ENCODE data around the gene BMPER. TPM values are rescaled to one million over a fixed set of nuclear protein-coding genes. Genes with fewer than 3 reads are reported as not detected.

BMPER gene
- total and polyA plus RNA-seq, 2 of the 8 experiments (the other 6 are each of a cell fraction or from before 2014, with no cell fraction given) = 0.33 to 0.69 TPM

GRCh38 chr7:34062341-34062740, 157.0 kb downstream of the BMPER start:
- H2BK20ac ChIP-seq (ENCODE audit: low read length) = no peak overlapping the region
- no peak overlapping the region for H3K56ac ChIP-seq (replicated peaks; ENCODE audit: insufficient read length, low read depth, low read length)
- H3K4me1 ChIP-seq (replicated peaks in 1 of 4; ENCODE audit: control insufficient read depth in 3 of 4, insufficient read depth in 4 of 4, low read length in 3 of 4) = peaks cover 8 to 31% (median 19%) of the 10 kb centered on the region in 4 experiments
- DNase-seq (ENCODE audit: low read depth in 1 of 2, low spot score in 2 of 2) = no peak
- TF ChIP-seq USF2 (IDR thresholded peaks at IDR 0.05; ENCODE audit: low read length) = no peak
- TF ChIP-seq SIX5 (IDR thresholded peaks at IDR 0.05; ENCODE audit: low read depth, low read length) = no peak
- TF ChIP-seq TCF12 (IDR thresholded peaks at IDR 0.05; ENCODE audit: low read depth, low read length) = no peak
- no peak for TF ChIP-seq POU5F1 (IDR thresholded peaks at IDR 0.05; ENCODE audit: low read depth, low read length)
- no peak for FAIRE-seq
- no peaks in the 10 kb centered on the region for H3K79me2 ChIP-seq (ENCODE audit: control insufficient read depth in 1 of 2, insufficient read depth in 2 of 2, low read length in 2 of 2)
- no peak overlapping the region for H2AFZ ChIP-seq (ENCODE audit: low read length)
- no peak overlapping the region for H3K4me3 ChIP-seq (ENCODE audit: extremely low read depth in 1 of 4, insufficient read depth in 2 of 4, low read depth in 3 of 4, low read length in 4 of 4)
- H3K4ac ChIP-seq (replicated peaks; ENCODE audit: insufficient read length, low read depth, low read length) = no peak overlapping the region
- H3K79me1 ChIP-seq (ENCODE audit: low read depth, low read length) = no peaks in the 10 kb centered on the region; the same call in 1 of the 2 replicates
- no peak overlapping the region for H3K14ac ChIP-seq (ENCODE audit: insufficient read length)
- H2BK5ac ChIP-seq (ENCODE audit: low read depth, low read length) = no peak overlapping the region
- no peak overlapping the region for H4K5ac ChIP-seq (ENCODE audit: insufficient read length, low read depth, low read length)
- no peak overlapping the region for H3K23ac ChIP-seq (ENCODE audit: insufficient read length)
- no peak overlapping the region for H2BK15ac ChIP-seq (ENCODE audit: low read length)
- no peak overlapping the region for H2AK5ac ChIP-seq (ENCODE audit: low read depth, low read length)
- H3K27ac ChIP-seq (ENCODE audit: low read depth, low read length) = no peak overlapping the region
- no peak overlapping the region for H3K18ac ChIP-seq (ENCODE audit: extremely low read depth, low read length)
- POLR2A ChIA-PET (ENCODE audit: partially characterized antibody) = no interaction called here
- H3K9ac ChIP-seq (replicated peaks in 1 of 4; ENCODE audit: extremely low read depth in 1 of 4, low read depth in 3 of 4, low read length in 3 of 4) = no peak overlapping the region
- no peaks in the 10 kb centered on the region for H3K23me2 ChIP-seq (ENCODE audit: low read depth, low read length)
- WGBS, 2 experiments (ENCODE audit: extremely low coverage in 1 of 2, insufficient coverage in 1 of 2, insufficient read length in 1 of 2, insufficient replicate concordance in 2 of 2, low coverage in 1 of 2, low lambda C conversion rate in 2 of 2, missing lambda C conversion rate in 1 of 2) = 94% methylated on average over 4 of the region's 4 CpGs; no CpG with 5 or more reads in 1 of the 2 experiments
- H4K20me1 ChIP-seq (replicated peaks in 1 of 2; ENCODE audit: control insufficient read depth in 1 of 2, insufficient read depth in 2 of 2, low read length in 2 of 2) = no peaks in the 10 kb centered on the region
- H3K9me3 ChIP-seq (ENCODE audit: insufficient read depth in 2 of 2, low read depth in 1 of 2, low read length in 1 of 2) = no peaks in the 10 kb centered on the region
- CTCF ChIA-PET (ENCODE audit: partially characterized antibody) = interaction anchor here (2.1 to 4.5 kb wide), 2 partner anchors 26 to 79 kb away, joined by 6 to 19 read pairs; no protein-coding TSS in a partner anchor
- no peaks in the 10 kb centered on the region for H3K36me3 ChIP-seq (ENCODE audit: control insufficient read depth in 2 of 4, insufficient read depth in 4 of 4, low read length in 3 of 4)
- no peak overlapping the region for H4K91ac ChIP-seq (replicated peaks; ENCODE audit: insufficient read length, low read length)
- no peak overlapping the region for H3K4me2 ChIP-seq (ENCODE audit: insufficient read depth in 1 of 2, low read depth in 2 of 2, low read length in 2 of 2)
- H3K27me3 ChIP-seq (replicated peaks in 1 of 4; ENCODE audit: control insufficient read depth in 3 of 4, extremely low read depth in 1 of 4, insufficient read depth in 3 of 4, low read length in 3 of 4) = no peaks in the 10 kb centered on the region
- H2BK120ac ChIP-seq (replicated peaks; ENCODE audit: low read depth, low read length) = no peak overlapping the region
- no peak overlapping the region for H2BK12ac ChIP-seq (ENCODE audit: low read depth, low read length)
- H4K8ac ChIP-seq (ENCODE audit: extremely low read depth, insufficient read depth, low read length) = no peak overlapping the region

Data from H1 (cell line).